ENCODE measurements around the gene NSF.
"Not testable (repeated sequence)": the region's sequence is repeated elsewhere in the genome, so short reads cannot be mapped to it uniquely, and the experiment has no call there.

The NSF gene

DNA sequence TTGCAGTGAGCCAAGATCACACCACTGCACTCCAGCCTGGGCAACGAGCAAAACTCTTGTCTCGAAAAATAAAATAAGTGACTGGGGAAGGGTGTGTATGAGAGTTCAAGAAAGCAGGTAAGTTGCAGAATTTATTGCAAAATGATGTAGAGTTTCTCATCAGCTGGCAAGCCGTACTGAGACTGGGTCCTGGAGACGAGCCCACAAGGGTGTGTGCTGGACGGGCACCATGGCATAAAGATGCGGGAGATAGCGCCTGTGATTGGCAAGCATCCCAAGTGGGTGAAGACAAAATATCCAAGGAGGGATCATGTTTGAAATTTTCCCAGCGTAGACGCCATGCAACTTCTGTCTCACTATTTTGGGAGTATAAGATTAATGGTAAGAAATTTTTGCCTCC is 168.7 kb downstream of the NSF start:
- no peak for DNase-seq

DNA sequence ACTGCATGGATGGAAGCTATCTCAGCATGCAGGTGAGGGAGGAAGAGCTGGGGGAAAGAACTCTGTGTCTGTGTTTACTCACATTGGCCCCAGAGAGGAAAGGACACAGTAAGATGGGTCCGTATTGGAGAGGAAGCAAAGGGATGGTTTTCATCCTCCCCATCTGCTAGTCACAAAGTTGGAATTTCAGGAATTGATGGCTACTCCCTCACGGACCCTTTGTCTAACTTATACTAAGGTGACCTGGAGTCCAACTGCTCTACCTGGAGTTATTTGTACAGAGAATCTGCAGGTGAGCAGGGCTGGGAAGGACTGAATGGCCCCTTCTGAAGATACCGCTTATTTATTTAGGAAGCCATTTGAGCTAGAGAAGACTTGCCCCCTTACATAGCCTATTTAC is 172.9 kb downstream of the NSF start:
- DNase-seq = no peak

DNA sequence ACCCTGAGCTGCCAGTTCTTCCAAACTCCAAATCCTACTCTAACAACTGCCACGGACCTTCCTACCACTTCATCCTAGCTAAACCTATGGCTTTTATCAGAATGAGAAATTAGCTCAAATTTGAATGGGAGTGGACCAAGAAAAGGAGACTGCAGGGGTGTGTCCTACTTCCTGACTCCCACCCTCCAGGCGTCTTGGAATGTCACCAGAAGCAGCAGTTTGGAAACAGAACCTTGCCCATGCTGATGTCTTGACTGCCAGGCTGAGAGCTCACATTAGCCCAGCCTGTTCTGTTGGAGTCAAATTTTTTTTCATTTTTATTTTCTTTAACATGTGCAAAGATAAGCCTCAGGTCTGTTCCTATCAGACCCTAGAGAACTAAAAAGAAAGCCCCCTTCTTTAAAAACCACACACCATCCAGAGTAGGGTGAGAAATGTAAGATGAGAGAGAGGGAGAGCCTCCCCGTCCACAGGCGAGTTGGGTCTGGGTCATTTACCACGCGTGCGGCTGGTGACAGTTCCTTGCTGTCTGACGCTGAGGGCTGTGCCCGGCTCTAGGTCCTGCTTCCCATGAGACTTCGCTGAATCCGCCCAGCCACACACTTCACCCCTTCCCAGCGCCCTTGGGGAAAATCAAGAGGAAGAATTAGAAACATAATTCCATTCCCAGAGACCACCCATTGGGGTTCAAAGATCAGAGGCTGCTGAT is 173.7 kb downstream of the NSF start:
- no peak for DNase-seq

DNA sequence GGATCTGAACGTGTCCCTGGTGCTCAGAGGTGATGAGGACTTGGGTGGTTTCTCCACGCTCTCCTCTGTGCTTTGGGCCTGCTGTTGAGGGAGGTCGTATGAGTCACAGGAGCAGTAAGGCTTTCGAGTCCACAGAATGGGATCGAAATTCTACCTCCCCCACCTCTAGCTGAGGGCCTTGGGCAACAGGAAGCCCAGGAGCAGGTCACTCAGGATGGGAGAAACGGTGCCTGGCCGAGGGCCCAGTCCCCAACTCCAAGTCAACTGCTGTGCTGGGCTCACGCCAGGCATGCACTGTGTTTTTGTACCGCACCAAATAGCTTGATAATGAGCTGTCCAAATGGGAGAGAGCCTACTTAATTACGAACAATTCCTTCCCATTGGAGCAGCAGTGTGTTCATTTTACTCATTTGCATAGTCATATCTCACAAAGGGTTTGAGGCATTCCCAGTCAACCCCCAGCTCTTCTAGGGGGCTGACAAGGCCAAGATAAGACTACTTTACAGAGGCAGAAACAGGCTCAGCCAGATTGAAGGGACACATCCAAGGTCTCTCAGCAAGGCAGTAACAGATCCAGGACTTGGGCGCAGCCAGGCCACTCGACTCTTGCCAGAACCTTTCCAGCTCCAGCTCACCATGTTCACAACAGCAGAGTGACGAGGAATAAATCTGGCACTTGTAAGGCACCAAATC is 174.4 kb downstream of the NSF start:
- no peak for DNase-seq

DNA sequence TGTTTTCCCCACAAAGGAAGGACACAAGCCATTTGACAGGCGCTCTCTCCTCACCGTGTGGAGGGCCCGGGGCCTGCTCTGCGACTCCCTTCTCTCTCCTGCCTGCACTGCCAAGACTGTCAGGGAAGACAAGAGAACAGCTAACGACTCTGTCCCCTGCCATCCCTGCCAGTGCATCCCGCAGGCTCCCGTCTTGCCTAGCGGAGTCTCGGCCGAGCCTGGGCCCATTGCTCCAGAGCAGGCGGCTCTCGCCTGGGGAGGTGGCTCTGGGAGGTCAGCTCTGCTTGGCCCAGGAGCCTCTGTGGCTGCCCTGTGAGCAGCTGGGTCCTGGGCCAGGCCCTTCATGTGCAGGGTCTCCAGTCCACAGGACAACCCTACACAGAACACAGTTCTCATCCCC is 175.0 kb downstream of the NSF start:
- DNase-seq = no peak

DNA sequence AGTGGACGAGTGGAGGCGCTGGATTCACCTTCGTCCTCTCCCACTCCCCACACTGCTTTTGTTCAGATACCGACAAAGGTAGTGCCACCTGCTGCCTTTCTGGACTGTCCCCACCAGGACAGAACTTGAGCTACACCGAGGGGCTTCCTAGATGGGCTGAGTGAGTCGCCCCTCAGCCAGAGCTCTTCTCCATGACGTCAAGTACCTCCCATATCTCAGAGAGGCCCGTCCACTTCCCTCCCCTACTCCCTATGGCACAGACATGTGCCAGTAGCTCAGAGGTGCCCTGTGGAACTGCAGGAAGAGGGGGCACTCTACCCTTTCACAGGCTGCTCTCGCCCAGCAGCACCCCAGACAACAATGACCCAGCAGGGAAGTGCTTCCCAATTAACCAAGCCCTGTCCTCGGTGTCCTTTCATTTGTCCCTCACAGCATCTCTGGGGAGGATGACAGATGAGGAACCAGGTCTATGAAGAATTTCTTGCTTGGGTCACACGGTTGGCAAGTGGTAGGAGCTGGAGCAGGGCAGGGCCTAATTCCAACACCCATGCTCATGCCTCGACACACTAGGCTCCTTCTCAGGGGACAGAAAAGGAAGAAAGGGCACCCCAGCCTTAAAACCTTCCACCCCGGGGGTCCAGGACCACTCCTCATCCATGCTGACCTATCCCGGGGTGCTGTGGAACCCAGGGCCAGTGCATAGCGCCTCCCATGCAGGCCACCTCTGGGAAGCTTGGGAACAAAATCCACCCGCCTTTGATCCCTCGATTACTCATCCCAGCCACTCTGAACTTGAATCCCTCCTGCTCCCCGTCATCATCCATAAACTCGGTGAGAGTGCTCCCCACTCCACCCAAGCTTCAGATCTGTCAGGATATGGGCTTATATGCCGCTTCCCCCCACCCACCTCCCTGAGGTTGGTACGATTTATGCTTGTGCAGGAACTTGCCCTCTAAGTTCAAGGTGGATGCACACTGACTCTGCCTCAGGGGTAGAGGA is 176.3 kb downstream of the NSF start:
- DNase-seq = no peak

DNA sequence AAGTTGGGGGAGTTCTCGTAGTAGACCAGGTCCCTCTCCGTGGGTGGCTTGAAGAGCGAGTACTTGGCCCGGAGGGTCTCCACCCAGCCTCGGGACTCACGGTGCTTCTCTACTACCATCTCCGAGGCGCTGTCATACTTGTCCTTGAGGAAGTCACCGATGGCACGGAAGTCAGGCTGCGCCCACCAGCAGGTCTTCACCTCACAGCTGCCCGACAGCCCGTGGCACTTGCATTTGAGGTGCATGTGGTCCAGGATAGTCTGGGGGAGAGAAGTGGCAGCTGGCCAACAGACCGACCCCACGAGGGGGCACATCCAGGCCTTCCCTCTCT is 178.0 kb downstream of the NSF start:
- no peak for DNase-seq

DNA sequence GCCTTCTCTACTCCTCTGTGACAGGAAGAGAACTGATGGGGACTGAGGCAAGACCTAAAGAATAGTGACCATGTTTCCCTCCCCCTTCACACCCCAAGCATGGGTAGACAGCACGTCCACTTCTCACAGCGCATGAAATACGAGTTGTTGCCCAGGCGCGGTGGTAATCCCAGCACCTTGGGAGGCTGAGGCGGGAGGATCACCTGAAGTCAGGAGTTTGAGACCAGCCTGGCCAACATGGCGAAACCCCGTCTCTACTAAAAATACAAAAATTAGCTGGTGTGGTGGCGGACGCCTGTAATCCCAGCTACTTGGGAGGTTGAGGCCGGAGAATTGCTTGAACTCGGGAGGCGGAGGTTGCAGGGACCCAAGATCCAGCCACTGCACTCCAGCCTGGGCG is 178.4 kb downstream of the NSF start:
- DNase-seq = not testable (repeated sequence)

DNA sequence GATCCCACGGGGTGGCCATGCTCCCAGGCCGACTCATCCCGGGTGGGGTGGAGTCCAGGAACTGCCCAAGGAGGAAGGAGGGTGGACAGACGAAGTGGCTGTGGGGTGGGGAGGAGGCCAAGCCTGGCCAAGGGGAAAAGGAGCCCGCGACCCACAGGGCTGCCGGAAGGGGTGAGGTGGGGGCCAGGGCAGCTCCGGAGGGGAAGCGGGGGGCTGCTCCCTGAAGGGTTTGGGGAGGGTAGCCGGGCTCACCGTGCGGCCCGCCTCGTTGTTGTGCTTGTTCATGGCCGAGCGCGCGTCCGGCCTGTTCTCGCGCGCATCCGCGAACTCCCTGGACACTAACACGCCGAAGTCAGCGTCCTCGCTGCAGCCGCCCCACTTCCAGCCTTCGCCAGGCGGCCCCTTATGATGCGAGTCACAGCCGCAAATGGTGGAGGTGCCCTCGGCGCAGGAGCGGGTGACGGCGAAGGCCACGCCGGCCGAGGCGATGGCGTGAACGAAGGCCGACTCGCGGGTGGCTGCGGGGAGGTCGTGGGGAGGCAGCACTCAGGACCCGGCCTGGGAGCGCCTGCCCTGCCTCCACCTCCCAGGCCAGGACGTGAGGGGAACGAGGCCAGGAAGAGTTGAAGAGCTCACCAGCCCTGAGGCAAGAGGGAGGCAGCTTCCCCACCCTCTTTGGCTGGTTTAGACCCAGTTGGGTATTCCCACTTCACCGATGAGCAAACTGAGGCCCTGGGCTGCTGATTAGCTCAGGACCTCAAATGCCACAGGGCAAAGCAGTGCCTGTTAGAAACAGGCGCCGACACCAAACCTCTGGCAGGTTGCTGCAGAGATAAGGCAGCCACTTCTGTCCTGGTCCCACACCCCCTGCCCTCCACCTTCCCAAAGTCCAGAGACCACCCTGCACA is 179.3 kb downstream of the NSF start:
- DNase-seq = no peak

DNA sequence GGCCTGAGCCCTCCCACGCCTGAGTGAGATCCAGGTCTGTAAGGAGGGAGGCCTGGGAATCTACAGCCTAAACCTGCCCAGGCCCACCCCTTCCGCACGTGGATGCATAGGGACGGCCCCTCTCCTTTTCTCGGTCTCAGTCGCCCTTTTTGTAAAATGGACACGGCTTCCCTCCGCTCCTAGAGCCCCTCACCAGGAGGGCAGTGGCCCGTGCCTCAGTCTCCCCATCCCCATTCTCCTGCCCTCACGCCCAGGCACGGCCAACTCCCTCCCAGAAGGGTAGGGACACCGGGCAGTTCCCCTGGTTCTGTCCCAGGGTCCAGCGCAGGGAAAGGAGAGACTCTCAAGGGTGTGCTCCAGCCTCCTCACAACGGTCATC is 180.0 kb downstream of the NSF start:
- no peak for DNase-seq

DNA sequence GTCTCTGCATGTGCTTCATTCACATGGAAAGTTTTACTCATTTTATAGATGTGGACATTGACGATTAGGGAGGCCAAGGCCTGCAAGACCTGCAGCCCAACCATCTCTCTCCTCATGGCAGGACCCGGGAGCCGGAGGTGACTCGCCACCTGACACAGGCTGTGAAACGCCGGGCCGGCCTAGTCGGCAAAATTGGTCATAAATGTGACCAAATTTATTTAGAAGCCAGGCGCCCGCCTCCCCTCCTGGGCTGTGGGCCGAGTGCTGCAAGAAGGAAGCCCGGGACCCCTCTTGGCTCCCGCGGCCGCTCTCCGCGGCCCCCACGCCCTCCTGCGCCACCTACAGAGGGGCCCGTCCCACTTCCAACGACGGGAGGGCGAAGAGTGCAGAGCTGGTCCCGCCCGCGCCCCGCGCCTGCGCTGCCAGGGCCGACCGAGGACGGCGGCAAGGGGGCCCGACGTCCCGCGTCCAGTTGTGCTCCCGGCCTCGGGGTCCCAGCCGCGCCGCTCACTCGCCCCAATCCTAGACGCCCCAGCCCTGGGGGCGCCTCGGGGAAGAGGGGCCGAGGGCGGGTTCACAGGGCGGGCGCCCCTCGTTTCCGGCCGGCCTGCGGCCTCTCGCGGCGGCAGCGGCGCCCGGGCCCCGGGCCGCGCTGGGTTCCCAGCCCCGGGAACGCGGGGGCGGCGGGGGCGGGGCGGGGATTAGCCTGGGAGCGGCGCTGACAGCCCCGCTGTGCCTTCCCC is 180.5 kb downstream of the NSF start:
- no peak for DNase-seq

DNA sequence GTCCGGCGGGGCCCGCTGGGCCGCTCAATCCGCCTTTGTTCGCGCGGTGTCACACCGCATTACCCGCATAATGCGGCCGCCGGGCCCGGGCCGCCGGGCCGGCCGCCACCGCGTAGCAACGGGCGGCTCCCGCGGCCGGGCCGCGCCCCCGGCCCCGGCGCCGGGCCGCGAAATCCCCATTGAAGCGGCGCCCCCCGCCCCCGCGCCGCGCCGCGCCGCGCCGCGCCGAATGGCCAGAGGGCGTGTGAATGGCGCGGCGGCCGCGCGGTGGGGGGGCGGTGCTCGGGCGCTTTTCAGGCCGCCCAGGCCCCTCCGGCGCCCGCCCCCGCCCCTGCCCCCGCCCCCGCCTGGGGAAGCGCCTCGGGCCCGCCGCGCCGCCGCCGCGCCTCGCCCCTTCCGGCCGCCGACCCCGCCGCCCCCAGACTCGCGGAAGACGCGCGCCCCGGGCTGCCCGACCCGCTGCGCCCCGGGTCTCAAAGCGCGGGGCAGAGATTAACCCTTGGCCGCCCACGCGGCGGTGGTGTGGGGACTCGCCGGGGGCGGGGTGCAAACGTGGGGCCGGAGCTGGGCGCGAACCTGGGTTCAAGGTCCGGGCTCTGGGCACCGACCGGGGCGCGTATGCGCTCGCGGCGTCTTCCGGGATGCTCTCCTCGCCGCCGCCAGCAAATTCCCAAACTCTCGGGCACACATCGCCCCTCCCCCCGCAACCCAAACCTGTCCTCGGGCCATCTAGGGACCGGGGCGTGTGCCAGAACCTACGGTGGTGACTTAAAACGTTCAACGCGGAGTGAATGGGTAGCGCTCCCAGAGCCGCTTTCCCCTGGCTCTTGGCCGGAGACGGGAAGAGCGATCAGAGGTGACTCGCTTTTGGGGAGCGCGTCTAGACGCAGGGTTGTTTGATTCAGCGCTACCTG is 181.3 kb downstream of the NSF start:
- no peak for DNase-seq

DNA sequence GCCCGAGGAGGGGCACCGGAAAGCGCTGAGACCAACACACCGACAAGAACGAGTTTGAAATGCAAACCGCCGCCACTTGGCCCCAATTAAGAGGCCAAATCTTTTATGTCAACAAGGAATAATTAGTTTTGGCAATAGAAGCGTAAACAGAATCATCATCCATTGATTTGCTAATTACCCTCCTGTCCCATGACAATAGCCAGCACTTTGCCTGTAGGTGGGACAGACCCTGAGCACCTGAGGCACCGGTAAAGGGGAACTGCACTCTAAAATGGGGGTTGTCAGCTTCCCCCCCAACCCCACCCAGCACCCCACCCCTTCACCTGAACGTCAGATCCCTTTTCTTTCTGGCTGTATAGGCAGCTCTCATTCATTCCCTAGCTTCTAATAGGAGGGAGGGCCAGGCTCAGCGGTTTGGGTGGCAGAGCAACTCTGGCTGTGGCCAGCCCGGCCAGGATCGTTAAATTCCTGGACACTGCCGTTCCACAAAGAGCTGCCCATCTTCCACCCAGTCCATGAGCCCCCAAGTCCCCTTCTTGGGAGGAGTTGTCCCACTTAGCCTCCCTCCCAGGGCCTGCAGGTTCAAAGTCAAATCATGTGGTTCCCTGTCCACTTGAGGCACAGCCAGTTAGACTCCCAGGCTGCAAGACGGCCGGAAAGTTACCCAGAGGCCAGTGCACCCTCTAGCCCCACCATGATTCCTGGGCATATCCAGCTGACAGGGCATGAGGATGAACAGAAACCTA is 182.2 kb downstream of the NSF start:
- no peak for DNase-seq

DNA sequence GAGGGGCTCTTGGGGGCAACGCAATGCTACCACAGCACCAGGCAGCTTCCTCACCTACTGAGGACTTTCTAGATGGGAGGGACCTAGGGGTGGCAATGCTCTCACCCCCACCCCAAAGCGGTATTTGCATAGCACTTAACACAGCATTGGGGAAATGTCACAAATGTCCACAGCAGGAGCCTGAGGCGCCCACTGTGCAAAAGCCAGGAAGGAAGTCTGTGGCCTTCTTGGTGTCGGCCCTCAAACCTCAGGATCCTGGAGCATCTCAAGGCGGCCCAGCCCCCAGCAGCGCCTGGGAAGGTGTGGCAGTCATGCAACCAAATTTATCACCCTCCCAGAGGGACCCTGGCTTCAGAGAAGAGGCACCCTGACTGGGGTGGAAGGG is 182.7 kb downstream of the NSF start:
- no peak for DNase-seq

DNA sequence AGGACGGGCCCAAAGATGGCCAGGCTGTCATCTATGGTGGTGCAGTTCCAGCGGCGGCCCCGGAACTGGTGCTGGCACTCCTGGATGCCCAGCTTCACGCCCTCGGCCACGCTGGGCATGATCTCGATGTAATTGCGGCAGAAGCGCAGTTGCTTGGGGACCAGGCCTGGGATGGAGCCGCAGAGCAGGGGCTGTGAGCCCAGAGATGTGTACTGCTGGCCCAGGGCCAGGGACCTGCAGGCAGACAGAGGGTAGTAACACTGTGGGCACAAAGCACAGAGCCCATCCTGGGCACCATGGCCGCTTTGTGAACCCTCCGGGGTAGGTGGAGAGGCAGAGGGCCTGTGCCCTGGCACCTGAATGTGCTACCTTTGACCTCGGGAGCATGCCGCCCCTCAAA is 183.2 kb downstream of the NSF start:
- DNase-seq = no peak

DNA sequence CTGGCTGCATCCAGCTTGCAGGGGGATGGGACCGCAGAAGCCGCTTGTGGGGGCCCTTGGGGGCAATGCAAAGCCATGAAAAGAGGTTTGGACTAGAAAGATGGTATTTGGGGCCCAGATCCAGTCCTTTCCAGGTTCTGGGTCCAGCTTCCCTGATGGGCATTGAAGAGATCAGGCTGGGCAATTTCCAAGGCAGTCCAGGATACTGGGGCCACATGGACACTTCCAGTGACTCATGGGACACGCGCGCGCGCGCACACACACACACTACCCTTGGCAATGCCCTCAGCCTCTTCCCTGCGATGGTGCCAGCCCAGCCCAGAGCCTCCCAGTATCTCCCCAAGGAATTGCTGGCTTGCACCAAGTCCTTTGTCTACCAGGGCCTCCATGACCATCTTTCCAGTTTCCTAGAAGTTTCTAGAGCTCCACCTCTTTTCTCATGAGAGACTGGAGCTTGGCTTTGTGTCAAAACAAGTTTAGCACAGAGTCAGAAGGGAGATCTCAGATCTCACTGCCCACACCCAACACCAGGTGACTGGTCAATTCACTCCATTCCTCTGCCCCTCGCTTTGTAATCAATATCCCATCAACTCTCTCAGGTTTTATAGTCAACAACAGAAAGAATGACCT is 183.8 kb downstream of the NSF start:
- no peak for DNase-seq

DNA sequence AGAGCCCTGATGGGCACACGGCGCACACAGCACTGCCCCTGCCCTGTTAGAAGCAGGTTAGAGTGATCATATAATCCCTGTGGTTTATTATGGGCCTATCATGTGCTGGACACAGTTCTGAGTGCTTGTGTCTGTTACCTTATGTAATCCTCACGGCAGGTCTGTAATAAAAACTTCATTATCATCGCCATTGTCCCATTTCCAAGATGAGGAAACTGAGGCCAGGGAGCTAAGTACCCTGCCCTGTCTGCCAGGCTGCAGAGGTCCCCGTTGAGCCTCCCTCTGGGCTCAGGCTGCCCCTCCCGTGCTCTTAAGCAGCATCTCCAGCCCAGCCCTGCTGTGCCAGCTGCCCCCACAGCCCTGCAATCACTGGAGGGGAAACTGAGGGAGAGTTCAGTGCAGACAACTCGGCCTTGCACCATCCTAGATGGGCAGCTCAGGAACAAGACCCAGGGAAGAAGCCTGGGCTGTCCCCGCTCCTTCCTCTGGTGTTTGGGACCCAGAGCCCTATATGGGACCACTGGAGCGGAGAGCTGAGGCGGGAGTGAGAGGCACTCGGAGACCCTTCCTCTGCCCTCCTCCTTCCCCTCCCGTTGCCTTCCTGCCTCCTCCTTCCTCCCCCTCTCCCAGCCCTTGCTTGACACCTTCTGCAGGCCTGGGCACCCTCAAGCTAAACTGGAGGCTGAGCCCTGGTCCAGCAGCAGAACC is 186.0 kb downstream of the NSF start:
- no peak for DNase-seq

DNA sequence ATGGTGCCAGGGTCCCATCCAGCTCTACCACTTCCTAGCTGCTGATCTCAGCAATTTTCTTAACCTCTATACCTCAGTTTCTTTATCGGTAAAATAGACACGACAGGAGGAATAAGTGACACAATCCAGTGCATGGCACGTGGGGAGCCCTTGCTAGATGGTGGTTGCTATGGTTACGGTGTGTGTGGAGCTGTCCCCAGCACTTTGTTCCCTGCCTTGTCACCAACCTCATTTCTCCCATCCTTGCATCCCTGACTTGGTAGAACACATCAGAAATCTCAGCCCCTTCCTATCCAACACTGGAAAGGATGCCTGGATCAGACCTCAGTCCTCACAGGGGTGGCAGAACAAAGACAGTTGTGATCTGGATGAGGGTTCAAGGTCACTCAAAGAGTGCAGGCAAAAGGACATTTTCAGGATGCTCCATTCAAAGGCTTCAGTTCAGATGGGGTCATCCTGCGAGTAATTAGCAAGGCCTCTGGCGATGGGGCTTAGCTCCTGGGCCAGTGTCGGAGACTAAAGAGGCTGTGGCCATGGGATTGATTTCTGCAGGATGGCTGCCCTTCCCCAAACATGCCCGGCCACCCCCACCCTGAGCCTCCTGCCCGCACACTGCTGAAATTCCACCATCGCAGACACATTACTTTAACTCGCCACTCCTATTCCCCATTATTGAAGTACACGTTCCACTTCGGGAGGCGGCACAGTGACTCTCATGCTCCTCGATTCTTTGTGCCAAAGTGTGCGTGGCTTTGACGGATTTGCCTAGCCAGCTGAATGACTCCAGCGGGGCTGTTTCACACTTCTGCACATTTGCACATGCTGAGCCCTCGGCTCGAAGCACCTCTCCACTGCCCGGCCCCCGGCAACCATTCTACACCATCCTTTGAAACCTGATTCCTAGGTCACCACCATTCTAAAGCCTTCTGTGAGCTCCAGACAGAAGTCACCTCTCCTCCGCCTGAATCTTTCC is 187.8 kb downstream of the NSF start:
- no peak for DNase-seq
